K562 (cell line): ENCODE measurements around the gene MED13L. TPM values are rescaled to one million over a fixed set of nuclear protein-coding genes. Genes with fewer than 3 reads are reported as not detected.

Experiments used
- KLF6 ChIP-seq: fragments of 250-450 bp; sonication (Bioruptor Pico); IDR thresholded peaks from 2 replicates; pipeline ENCODE4 v1.4.0; 2020; ENCODE audit warnings: mild to moderate bottlenecking, moderate library complexity, borderline replicate concordance
- LEF1 ChIP-seq: fragments of 450-650 bp; IDR thresholded peaks from 2 replicates; pipeline ENCODE4 v1.6.1; 2016; ENCODE audit warnings: mild to moderate bottlenecking
- NEUROD1 ChIP-seq: fragments of 150-350 bp; IDR thresholded peaks from 2 replicates; pipeline ENCODE4 v1.6.1; 2014; ENCODE audit warnings: borderline replicate concordance, low read length, low read depth; ENCODE audit not compliant: partially characterized antibody
- polyA plus RNA-seq, 8 experiments: library from polyadenylated mRNA; depleted of rRNA in 4 of 8; stranded (reverse) in 5 of 8; unstranded in 3 of 8; fragments of >200 nt; fragmentation: Nextera tagmentation in 2 of 8; fragmentation: Illumina TruSeq in 1 of 8; extraction: Ambion mirVana in 2 of 8; extraction: Trizol in 1 of 8; gene quantifications; 2 replicates each; pipeline versions ENCODE4 v1.2.1 to v1.2.3, GENCODE V29; 2011 to 2014; ENCODE audit warnings: inconsistent platforms in 1 of 8, missing spikeins in 1 of 8
- total RNA-seq, 7 experiments: library from RNA; depleted of rRNA in 6 of 7; stranded (reverse); fragments of >200 nt in 6 of 7; fragmentation: Illumina TruSeq in 2 of 7; extraction: Trizol in 2 of 7; gene quantifications; 2 replicates each; pipeline versions ENCODE4 v1.2.1 to v1.2.3, GENCODE V29; 2011 to 2021; ENCODE audit warnings: low replicate concordance in 1 of 7
- TF ChIP-seq, protein P1 (sequence below): sonication (generic); formaldehyde crosslinking; IDR thresholded peaks from 2 replicates; pipeline ENCODE4 v1.8.1; 2023; ENCODE audit warnings: missing genetic modification reagents, mild to moderate bottlenecking, borderline replicate concordance

Gene MED13L
- total and polyA plus RNA-seq, 9 of the 15 experiments (the other 6 are each of a cell fraction or from before 2014, with no cell fraction given): 13.4 to 90.3 (median 36.9) TPM

DNA sequence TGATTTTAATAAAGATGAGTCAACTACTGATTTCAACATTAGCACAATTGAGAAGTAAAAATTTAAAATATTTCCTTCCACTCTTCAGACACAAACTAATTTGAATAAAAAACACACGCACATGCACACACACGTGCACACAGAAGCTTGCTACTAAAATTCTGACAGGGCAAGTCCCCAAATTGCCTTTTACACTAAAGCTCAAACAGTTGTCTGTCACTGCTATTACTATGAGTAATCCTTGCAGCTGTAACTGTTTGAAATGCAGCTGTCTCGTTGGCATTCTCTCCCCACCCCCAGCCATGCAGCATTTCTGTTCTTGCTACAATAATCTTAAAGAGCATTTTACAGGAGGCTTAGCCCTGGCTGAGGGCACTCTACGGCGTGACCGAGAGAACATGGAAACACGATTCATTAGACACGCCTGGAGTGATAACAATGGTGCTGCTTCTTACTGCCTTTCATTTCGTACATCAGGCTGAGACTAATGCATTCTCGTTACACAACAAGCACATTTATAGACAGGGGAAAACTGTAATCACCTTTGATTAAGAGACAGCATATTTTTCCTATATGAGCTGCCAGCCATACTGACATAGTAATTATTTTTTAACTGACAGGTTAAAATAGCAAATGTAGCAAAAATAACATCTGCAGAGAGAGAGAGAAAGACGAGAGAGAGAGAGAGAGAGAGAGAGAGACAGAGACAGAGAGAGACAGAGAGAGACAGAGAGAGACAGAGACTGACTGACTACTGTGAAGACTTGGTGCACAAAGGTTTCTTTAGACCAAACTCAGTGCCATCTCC is 153.8 kb downstream of the MED13L start (continued):
- TF ChIP-seq, protein P1, sequence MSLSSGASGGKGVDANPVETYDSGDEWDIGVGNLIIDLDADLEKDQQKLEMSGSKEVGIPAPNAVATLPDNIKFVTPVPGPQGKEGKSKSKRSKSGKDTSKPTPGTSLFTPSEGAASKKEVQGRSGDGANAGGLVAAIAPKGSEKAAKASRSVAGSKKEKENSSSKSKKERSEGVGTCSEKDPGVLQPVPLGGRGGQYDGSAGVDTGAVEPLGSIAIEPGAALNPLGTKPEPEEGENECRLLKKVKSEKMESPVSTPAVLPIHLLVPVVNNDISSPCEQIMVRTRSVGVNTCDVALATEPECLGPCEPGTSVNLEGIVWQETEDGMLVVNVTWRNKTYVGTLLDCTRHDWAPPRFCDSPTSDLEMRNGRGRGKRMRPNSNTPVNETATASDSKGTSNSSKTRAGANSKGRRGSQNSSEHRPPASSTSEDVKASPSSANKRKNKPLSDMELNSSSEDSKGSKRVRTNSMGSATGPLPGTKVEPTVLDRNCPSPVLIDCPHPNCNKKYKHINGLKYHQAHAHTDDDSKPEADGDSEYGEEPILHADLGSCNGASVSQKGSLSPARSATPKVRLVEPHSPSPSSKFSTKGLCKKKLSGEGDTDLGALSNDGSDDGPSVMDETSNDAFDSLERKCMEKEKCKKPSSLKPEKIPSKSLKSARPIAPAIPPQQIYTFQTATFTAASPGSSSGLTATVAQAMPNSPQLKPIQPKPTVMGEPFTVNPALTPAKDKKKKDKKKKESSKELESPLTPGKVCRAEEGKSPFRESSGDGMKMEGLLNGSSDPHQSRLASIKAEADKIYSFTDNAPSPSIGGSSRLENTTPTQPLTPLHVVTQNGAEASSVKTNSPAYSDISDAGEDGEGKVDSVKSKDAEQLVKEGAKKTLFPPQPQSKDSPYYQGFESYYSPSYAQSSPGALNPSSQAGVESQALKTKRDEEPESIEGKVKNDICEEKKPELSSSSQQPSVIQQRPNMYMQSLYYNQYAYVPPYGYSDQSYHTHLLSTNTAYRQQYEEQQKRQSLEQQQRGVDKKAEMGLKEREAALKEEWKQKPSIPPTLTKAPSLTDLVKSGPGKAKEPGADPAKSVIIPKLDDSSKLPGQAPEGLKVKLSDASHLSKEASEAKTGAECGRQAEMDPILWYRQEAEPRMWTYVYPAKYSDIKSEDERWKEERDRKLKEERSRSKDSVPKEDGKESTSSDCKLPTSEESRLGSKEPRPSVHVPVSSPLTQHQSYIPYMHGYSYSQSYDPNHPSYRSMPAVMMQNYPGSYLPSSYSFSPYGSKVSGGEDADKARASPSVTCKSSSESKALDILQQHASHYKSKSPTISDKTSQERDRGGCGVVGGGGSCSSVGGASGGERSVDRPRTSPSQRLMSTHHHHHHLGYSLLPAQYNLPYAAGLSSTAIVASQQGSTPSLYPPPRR (CRISPR knock-in tag): no peak
- TF ChIP-seq LEF1: no peak
- no peak for TF ChIP-seq NEUROD1
- no peak for TF ChIP-seq KLF6
